OCI-LY7 (cell line): ENCODE measurements around the gene PM20D2. TPM values are rescaled to one million over a fixed set of nuclear protein-coding genes. Genes with fewer than 3 reads are reported as not detected.

Experiments used
- BruUV-seq: library from RNA; stranded (reverse); fragments of 400-500 nt; replicated peaks from 2 replicates; lab custom pipeline; 2021; lab: Mats Ljungman, UMichigan
- CTCF ChIA-PET: fragments of 300-600 bp; sonication (Branson Sonifier 250); formaldehyde crosslinking; loops from one replicate; lab custom pipeline; 2022; ENCODE audit warnings: antibody characterized with exemption; ENCODE audit not compliant: unreplicated experiment; lab: Charles Lee
- POLR2A ChIA-PET: fragments of 300-600 bp; sonication (Branson Sonifier 250); formaldehyde crosslinking; loops from one replicate; lab custom pipeline; 2022; ENCODE audit warnings: antibody characterized with exemption; lab: Charles Lee
- DNase-seq: peaks from one replicate; pipeline ENCODE4 v3.0.0-alpha.2; 2015; ENCODE audit warnings: low spot score
- H2AFZ ChIP-seq: fragments of 200-600 bp; sonication (generic), shearing (Covaris generic); 2 replicates; pipeline ENCODE4 v1.6.1; 2014; ENCODE audit warnings: mild to moderate bottlenecking, antibody characterized with exemption, low read length, moderate library complexity
- H3K27ac ChIP-seq: fragments of 200-600 bp; sonication (generic); 2 replicates; pipeline ENCODE4 v1.5.1; 2014; ENCODE audit warnings: mixed run types, low read depth, mild to moderate bottlenecking, moderate library complexity, low read length, inconsistent platforms; ENCODE audit not compliant: poor library complexity, severe bottlenecking
- H3K36me3 ChIP-seq: fragments of 200-600 bp; sonication (generic); 2 replicates; pipeline ENCODE4 v1.6.1; 2014; ENCODE audit warnings: mild to moderate bottlenecking, antibody characterized with exemption, low read length, moderate library complexity, mixed read lengths; ENCODE audit not compliant: insufficient read depth
- H3K4me1 ChIP-seq: fragments of 200-600 bp; sonication (generic); 2 replicates; pipeline ENCODE4 v1.5.1; 2014; ENCODE audit warnings: mild to moderate bottlenecking, low read length; ENCODE audit not compliant: insufficient read depth, poor library complexity, severe bottlenecking
- H3K4me2 ChIP-seq: fragments of 200-600 bp; sonication (generic); 2 replicates; pipeline ENCODE4 v1.6.1; 2014; ENCODE audit warnings: mild to moderate bottlenecking, low read length
- H3K4me3 ChIP-seq: fragments of 200-600 bp; sonication (generic); 2 replicates; pipeline ENCODE4 v1.5.1; 2014; ENCODE audit warnings: mild to moderate bottlenecking, low read depth, low read length; ENCODE audit not compliant: poor library complexity, severe bottlenecking
- H3K79me2 ChIP-seq: fragments of 200-600 bp; sonication (generic); 2 replicates; pipeline ENCODE4 v1.6.1; 2016; ENCODE audit warnings: low read depth, mild to moderate bottlenecking, low read length, moderate library complexity, mixed read lengths; ENCODE audit not compliant: insufficient read depth
- H3K9me2 ChIP-seq: fragments of 200-600 bp; sonication (generic); 2 replicates; pipeline ENCODE4 v1.6.1; 2016; ENCODE audit warnings: mild to moderate bottlenecking, low read length, mixed read lengths; ENCODE audit not compliant: insufficient read depth
- H3K9me3 ChIP-seq: fragments of 200-600 bp; sonication (generic); 2 replicates; pipeline ENCODE4 v1.6.1; 2014; ENCODE audit warnings: mild to moderate bottlenecking, mixed run types, low read length, mixed read lengths
- H4K20me1 ChIP-seq: fragments of 200-600 bp; sonication (generic); 2 replicates; pipeline ENCODE4 v1.6.1; 2014; ENCODE audit warnings: mild to moderate bottlenecking, antibody characterized with exemption, low read length, moderate library complexity, mixed read lengths; ENCODE audit not compliant: insufficient read depth
- CTCF ChIP-seq: fragments of 200-600 bp; sonication (generic); conservative IDR thresholded peaks from 2 replicates; pipeline ENCODE4 v1.5.1; 2014; ENCODE audit warnings: mild to moderate bottlenecking, antibody characterized with exemption, low read length, moderate library complexity, mixed read lengths
- EZH2phosphoT487 ChIP-seq: fragments of 200-600 bp; sonication (generic); IDR thresholded peaks from 2 replicates; pipeline ENCODE4 v1.6.1; 2018; ENCODE audit warnings: low read depth, borderline replicate concordance, mild to moderate bottlenecking, mixed run types, antibody characterized with exemption, low read length, moderate library complexity, mixed read lengths
- intact Hi-C: fragments of 100-400 bp; cut with micrococcal nuclease; formaldehyde crosslinking; loops from one replicate; pipeline ENCODE4 v1.10.0; 2022; ENCODE audit not compliant: unreplicated experiment
- total RNA-seq, 2 experiments: library from RNA; depleted of rRNA in 1 of 2; stranded (reverse); fragments of >200 nt in 1 of 2; shearing (Covaris generic) in 1 of 2; gene quantifications; 2 replicates each; pipeline ENCODE4 v1.2.3, GENCODE V29; 2014 to 2022

PM20D2 gene
- total RNA-seq, 2 experiments from 2014 or later, result 35.1 to 36.1 TPM

- Histone ChIP-seq H3K9me3 (no peaks in the 10 kb centered on the region), H3K27ac (no peak overlapping the region), H3K9me2 (no peaks in the 10 kb centered on the region), H3K36me3 (no peaks in the 10 kb centered on the region), H3K4me3 (no peak overlapping the region), H2AFZ (no peak overlapping the region), H4K20me1 (no peaks in the 10 kb centered on the region), H3K79me2 (no peaks in the 10 kb centered on the region), H3K4me2 (no peak overlapping the region), H3K4me1 (no peaks in the 10 kb centered on the region)
- ChIA-PET CTCF (no interaction called here), POLR2A (interaction anchor here (0.6 to 1.5 kb wide), 6 partner anchors 10 to 716 kb away, joined by 3 to 5 read pairs (median 4); no protein-coding TSS in a partner anchor)
- TF ChIP-seq EZH2phosphoT487 (no peak), CTCF (no peak)
- intact Hi-C loops, result no loop called here
- no TSS peak for BruUV-seq
- no peak for DNase-seq
Measured at GRCh38 chr6:89200706-89201215, 54.9 kb downstream of the PM20D2 start.

DNA sequence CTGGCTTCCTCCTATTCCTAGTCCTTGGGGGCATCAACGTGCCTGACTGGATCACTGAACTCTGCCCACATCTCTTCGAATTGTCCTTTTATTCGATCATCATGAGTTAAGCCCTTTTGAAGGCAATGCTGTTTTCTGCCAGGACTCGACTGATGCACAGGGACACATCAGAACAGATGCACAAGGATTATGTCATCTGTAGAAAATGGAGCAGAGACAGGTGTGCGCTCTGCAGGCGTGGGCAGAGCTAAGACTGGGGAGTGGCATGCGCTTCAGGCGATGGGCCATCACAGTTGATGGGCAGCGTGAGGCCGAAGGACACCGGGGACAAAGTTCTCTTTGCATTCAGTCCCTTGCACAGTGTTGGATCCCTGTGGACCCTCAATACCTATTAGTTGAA, 58.2 kb downstream of the PM20D2 start:
- TF ChIP-seq EZH2phosphoT487, result no peak
- no peak for TF ChIP-seq CTCF
- BruUV-seq, result no TSS peak
- Histone ChIP-seq H2AFZ (no peak overlapping the region), H3K79me2 (no peaks in the 10 kb centered on the region), H3K9me2 (no peaks in the 10 kb centered on the region), H3K4me1 (no peaks in the 10 kb centered on the region), H3K36me3 (no peaks in the 10 kb centered on the region), H4K20me1 (no peaks in the 10 kb centered on the region), H3K4me2 (no peak overlapping the region), H3K9me3 (no peaks in the 10 kb centered on the region), H3K4me3 (no peak overlapping the region), H3K27ac (no peak overlapping the region)
- intact Hi-C loops, result no loop called here
- ChIA-PET POLR2A (interaction anchor here (0.7 to 1.0 kb wide), 3 partner anchors 15 to 297 kb away, joined by 3 to 4 read pairs (median 3); no protein-coding TSS in a partner anchor), CTCF (no interaction called here)
- no peak for DNase-seq

GRCh38 chr6:89205819-89206218, 60.0 kb downstream of the PM20D2 start:
- ChIA-PET POLR2A (interaction anchor here (1.0 kb wide), 1 partner anchor 12 kb away, joined by 3 read pairs; no protein-coding TSS in a partner anchor), CTCF (no interaction called here)
- Histone ChIP-seq H3K36me3 (no peaks in the 10 kb centered on the region), H3K9me2 (no peaks in the 10 kb centered on the region), H2AFZ (no peak overlapping the region), H3K4me3 (no peak overlapping the region), H3K4me1 (no peaks in the 10 kb centered on the region), H3K79me2 (no peaks in the 10 kb centered on the region), H3K27ac (no peak overlapping the region), H3K9me3 (no peaks in the 10 kb centered on the region), H4K20me1 (no peaks in the 10 kb centered on the region), H3K4me2 (no peak overlapping the region)
- BruUV-seq, result no TSS peak
- no peak for DNase-seq
- intact Hi-C loops, result no loop called here
- TF ChIP-seq EZH2phosphoT487 (no peak), CTCF (no peak)
